HG02678 (cell line): ENCODE measurements around the gene LIG3.
"Not testable (repeated sequence)": the region's sequence is repeated elsewhere in the genome, so short reads cannot be mapped to it uniquely, and the experiment has no call there.

Experiments used
- ATAC-seq: cut with Tn5 transposase; IDR thresholded peaks from one replicate; pipeline ENCODE4 v1.9.1; 2021; ENCODE audit warnings: mild to moderate bottlenecking, moderate library complexity; ENCODE audit not compliant: unreplicated experiment

Gene LIG3

GRCh38 chr17:34980353-34980680 is at the start of gene LIG3:
LIG3 (plus strand) TSS chr17:34980512; CDS start chr17:34983006, 2,494 bp downstream.
- ATAC-seq: peak; percentile 85

GRCh38 chr17:34950780-34951179 is 29.5 kb upstream of the LIG3 start:
- ATAC-seq: not testable (repeated sequence)

- ATAC-seq: no peak
Measured at GRCh38 chr17:34958438-34958837, 21.9 kb upstream of the LIG3 start.

GRCh38 chr17:34961093-34961911 is 19.0 kb upstream of the LIG3 start, which contains the start of the genes CCT6B and ZNF830:
CCT6B (minus strand) TSS chr17:34961460; CDS start chr17:34961393, 67 bp downstream.
ZNF830 (plus strand) TSS chr17:34961540; CDS start chr17:34961567, 27 bp downstream.
- peak; percentile 95 for ATAC-seq

- no peak for ATAC-seq
Measured at GRCh38 chr17:34974179-34974578, 6.1 kb upstream of the LIG3 start.

- no peak for ATAC-seq
Measured at GRCh38 chr17:34974794-34975785, 5.2 kb upstream of the LIG3 start.

- no peak for ATAC-seq
Measured at GRCh38 chr17:34979153-34979552, 1.2 kb upstream of the LIG3 start.

- ATAC-seq: no peak
Measured at GRCh38 chr17:34979650-34980352, 511 bp upstream of the LIG3 start.

GRCh38 chr17:34980681-34981537 is 597 bp downstream of the LIG3 start:
- peak; percentile 82 for ATAC-seq

- ATAC-seq: no peak
Measured at GRCh38 chr17:34981538-34982241, 1.4 kb downstream of the LIG3 start.

- ATAC-seq: no peak
Measured at GRCh38 chr17:34987232-34987631, 6.9 kb downstream of the LIG3 start.

GRCh38 chr17:34988644-34989043 is 8.3 kb downstream of the LIG3 start:
- ATAC-seq: no peak

- no peak for ATAC-seq
Measured at GRCh38 chr17:34989473-34989872, 9.2 kb downstream of the LIG3 start.

GRCh38 chr17:34990921-34991365 is 10.6 kb downstream of the LIG3 start:
- no peak for ATAC-seq

GRCh38 chr17:34991606-34992005 is 11.3 kb downstream of the LIG3 start:
- ATAC-seq: no peak

- no peak for ATAC-seq
Measured at GRCh38 chr17:34993031-34993430, 12.7 kb downstream of the LIG3 start.

- ATAC-seq: no peak
Measured at GRCh38 chr17:34996422-34997285, 16.3 kb downstream of the LIG3 start.

- ATAC-seq: no peak
Measured at GRCh38 chr17:34997355-34997862, 17.1 kb downstream of the LIG3 start.
